Esophagus muscularis mucosa (tissue), 3 donors: Measurements from ENCODE around the gene PLXDC1.
"Not testable (repeated sequence)": the region's sequence is repeated elsewhere in the genome, so short reads cannot be mapped to it uniquely, and the experiment has no call there.

ENCODE experiments used
- POLR2A ChIP-seq: fragments of 450-650 bp; IDR thresholded peaks from one replicate; pipeline ENCODE4 v1.6.1; 2017; ENCODE audit warnings: antibody characterized with exemption, moderate library complexity, mild to moderate bottlenecking, low read depth
- POLR2AphosphoS5 ChIP-seq, 2 donors: sonication (generic); formaldehyde crosslinking; IDR thresholded peaks; one replicate each; pipeline ENCODE4 v1.6.1; 2017; ENCODE audit warnings: antibody characterized with exemption in 2 of 2
- TF ChIP-seq, protein P1 (sequence below), 3 experiments: fragments of 200-600 bp in 2 of 3; fragments of 450-650 bp in 1 of 3; sonication (generic) in 2 of 3; IDR thresholded peaks; one replicate each; pipeline ENCODE4 v1.5.1; 2017 to 2019; ENCODE audit warnings: antibody characterized with exemption in 3 of 3, mild to moderate bottlenecking in 2 of 3, moderate library complexity in 1 of 3

DNA sequence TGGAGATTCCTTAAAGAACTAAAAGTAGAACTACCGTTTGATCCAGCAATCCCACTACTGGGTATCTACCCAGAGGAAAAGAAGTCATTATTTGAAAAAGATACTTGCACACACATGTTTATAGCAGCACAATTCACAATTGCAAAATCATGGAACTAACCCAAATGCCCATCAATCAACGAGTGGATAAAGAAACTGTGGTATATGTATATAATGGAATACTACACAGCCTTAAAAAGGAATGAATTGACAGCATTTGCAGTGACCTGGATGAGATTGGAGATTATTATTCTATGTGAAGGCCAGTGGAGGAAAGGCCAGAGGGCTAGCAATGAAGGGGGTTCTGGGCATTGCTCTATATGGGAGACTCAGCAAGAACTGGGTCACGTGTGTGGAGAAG lies 99.0 kb downstream of the PLXDC1 start:
- TF ChIP-seq, protein P1, sequence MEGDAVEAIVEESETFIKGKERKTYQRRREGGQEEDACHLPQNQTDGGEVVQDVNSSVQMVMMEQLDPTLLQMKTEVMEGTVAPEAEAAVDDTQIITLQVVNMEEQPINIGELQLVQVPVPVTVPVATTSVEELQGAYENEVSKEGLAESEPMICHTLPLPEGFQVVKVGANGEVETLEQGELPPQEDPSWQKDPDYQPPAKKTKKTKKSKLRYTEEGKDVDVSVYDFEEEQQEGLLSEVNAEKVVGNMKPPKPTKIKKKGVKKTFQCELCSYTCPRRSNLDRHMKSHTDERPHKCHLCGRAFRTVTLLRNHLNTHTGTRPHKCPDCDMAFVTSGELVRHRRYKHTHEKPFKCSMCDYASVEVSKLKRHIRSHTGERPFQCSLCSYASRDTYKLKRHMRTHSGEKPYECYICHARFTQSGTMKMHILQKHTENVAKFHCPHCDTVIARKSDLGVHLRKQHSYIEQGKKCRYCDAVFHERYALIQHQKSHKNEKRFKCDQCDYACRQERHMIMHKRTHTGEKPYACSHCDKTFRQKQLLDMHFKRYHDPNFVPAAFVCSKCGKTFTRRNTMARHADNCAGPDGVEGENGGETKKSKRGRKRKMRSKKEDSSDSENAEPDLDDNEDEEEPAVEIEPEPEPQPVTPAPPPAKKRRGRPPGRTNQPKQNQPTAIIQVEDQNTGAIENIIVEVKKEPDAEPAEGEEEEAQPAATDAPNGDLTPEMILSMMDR (IDR thresholded peaks at IDR 0.05), result not testable (repeated sequence)
- TF ChIP-seq POLR2A; POLR2AphosphoS5 (IDR thresholded peaks at IDR 0.05): not testable (repeated sequence)
